NOMO-1 treated with dmso at 0.1 percent for 144 hours (cell line): Measurements from ENCODE around the gene SAMD4A.

ENCODE experiments used
- DNase-seq: peaks from one replicate; lab custom pipeline; 2025; ENCODE audit not compliant: unreplicated experiment; lab: John Stamatoyannopoulos, UW

SAMD4A gene

DNA sequence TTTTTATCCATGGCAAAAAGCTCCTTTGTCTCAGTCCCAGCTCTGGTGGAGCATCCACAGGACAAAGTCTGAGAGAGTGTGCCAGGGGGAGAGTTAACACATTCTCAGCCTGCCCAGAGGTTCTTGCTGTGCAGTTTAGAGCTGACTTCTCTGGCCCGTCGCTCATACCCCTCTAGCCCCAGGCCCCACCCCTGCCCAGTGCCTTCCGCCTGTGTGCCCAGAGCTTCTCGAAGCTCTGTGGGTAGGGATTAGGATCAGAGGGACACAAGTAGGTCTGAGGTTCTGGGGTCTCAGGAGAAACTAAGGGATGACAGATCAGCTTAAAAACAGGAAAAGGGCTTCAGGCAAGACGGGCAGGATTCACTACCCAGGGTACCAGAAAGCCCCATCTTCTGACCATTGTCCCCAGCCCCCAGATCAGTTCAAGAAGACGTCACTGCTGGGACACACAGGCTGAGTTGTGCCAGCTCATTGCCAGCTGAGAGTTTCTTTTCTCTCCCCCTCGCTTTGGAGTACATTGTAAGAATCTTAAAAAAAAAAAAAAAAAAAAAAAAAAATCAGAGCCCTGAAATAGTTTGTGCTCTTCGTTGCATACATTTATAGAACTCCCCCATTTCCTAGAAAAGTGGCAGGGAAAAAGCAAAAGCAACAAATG, 208.7 kb downstream of the SAMD4A start:
- no peak for DNase-seq

GRCh38 chr14:54776361-54777001, 209.6 kb downstream of the SAMD4A start:
- DNase-seq, result peak; percentile 25

DNA sequence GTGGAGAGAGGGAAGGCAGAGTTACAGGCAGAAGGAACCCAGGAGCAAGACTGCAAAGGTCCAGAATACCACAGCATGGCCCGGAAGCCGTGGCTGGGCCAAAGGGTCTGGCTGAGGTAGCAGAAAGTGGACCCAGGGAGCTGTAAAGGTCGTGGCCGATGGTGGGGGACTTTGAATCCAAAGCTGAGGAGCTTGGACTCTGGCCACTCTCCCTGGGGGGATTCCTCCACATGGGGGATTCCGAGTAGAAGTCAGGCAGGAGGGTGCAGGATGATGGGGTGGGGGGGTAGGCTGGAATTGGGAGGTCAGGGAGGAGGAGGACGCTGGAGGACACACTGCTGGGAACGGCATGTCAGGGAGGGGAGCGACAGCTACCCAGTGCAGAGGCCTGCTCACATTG, 210.5 kb downstream of the SAMD4A start:
- no peak for DNase-seq

- DNase-seq, result no peak
These were observed 211.9 kb downstream of the SAMD4A start for GRCh38 chr14:54778618-54779345.

GRCh38 chr14:54781080-54781479, 214.2 kb downstream of the SAMD4A start:
- DNase-seq, result no peak

DNA sequence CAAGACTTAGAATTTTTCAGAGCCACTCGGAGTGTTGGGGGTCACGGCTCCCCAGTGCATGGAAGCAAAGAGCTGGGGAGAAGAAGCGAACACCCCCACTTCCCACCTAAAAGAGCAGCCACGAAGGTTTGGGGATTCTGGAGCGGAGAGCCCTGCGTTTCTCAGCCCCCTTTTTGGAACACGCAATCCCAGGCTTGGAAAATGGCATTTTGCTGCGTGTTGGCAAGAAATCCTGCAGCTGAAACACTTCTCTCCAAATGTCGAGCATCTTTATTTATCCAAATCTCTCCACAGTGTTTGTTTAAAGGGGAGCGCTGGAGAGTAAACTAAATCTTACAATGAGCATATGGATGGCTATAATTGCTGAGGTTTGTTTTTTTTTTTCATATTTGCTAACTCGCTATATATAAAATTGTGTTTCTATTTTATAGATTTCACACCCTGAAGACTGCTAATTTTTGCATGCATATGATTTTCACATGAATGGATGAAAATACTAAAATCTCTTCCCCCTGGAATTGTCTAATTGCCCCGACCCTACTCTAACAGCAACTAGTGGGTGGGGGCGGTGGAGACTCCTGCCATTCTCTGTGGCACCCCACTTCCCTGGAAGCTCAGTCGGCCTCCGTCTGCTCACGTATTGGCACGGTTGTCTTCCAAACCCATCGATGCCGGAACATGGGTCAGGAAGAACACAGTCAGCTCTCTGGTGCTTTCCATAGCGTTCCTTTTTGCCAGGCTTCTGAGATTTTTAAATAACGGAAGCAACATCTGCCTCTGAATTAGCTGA, 215.2 kb downstream of the SAMD4A start:
- DNase-seq, result no peak

DNA sequence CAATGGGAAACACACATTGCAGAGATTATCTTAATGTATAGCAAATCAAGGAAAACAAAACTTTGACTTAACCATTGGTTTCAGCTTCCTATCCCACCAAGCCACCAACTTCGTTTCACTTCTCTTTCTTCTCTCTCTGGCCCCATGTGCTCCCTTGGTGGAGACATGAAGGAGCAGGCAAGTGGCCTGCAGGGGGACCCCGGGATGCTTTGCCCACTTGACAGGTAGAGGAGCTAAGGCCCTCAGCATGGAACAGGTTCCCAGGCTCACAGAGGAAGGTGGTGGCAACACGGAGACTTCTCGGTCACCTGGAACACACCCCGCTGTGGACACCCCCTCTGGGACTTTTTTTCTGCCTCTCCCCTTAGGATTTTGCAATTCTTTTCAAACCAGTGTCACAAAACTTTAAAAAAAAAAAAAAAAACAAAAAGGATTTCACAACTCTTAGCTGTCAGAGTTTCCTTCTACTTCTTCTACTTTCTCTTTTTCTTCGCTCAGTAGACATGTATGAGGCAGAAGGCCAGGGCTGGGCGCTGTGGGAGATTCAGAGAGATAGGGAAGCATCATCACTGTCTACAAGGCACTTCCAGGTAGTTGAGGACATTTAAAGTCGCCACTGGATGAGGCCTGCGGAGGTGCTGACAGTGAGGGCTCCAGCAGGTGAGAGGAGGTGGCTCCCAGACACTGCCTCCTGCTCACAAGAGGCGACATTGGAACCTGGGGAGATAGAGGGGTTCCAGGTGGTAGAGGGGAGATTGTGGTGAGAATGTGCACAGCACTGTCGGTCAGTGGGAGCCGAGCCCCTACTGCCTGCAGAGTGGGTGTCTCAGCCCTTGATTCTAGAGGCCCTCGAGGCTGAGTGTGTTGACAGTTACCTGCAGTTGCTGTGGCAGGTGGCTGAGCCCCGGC, 216.1 kb downstream of the SAMD4A start:
- peak; percentile 88 for DNase-seq

DNA sequence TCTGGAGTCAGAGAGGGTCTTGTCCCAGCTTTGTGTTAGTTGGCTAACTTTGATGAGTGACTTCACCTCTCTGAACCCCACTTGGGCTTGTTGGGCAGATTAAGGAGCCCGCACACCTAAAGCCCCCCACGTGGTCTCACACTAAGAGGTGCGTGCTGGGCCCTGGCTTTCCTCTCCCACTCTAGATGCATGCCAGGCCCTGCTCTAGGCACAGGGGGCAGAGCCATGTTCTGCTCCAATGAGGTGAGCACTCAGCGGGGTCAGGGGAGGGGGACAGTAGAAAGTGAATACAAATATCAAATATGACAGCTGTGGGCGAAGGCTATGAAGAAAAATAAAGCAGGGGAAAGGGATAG, 216.7 kb downstream of the SAMD4A start:
- DNase-seq, result no peak

- DNase-seq, result no peak
These were observed 217.1 kb downstream of the SAMD4A start for GRCh38 chr14:54784060-54784459.

DNA sequence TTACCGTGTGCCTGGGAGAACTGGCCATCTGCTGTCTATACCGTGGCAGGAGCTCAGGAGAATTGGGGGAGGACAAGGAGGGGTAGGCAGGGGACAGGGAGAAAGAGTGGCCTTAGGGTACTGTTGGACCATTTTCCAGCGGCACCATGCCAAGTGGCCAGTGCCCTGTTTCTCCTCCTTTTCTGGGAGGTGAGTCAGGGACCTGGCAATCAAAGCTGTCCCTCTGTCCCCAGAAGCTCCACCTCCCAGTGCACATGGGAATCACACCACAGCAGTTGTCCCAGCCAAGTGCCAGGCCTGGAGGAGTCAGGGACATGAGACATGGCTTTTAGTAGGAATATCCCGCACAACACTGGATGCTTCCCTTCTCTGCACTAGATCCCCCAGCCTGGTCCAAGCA, 217.7 kb downstream of the SAMD4A start:
- DNase-seq, result no peak

GRCh38 chr14:54785136-54785777, 218.3 kb downstream of the SAMD4A start:
- DNase-seq, result no peak

GRCh38 chr14:54785778-54786770, 219.1 kb downstream of the SAMD4A start:
- no peak for DNase-seq

DNA sequence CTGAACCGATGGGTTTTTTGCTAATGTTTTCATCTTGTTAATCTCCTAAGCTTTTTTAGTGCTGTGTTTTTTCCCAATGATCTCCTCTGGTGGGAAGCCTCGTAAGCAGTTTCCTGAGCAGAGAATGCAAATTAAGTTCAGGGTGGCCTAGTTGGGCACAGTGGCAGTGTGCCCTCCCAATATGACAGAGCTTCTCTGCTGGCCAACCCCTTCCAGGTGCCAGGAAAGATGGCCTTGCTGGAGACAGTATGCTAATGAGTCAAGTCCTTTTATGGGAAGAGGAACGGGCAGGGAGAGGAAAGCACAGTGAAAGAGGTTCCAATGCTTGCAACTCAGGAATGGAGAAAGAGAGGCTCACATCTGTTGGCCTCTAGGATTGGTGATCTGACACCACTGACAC, 219.9 kb downstream of the SAMD4A start:
- DNase-seq, result no peak

- no peak for DNase-seq
These were observed 220.3 kb downstream of the SAMD4A start for GRCh38 chr14:54787261-54787660.

DNA sequence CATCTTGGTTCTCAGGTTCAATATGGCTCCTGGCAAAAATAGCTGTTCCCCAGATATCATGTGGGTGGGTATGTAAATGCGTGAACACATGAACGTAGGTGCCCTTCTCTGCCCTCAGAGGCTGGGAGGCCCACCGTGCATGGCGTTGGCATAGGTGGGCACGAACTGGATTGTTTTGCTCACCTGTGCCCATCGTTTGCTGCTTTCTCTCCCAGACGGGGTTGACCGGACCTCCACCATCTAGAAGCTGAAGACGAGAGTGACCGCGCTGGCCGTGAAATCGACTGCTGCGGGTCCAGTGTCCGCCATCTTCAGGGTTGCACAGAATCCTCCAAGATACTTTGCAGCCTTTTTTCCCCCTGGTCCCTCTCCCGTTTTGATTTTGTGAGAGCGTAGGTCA, 221.8 kb downstream of the SAMD4A start:
- no peak for DNase-seq

DNA sequence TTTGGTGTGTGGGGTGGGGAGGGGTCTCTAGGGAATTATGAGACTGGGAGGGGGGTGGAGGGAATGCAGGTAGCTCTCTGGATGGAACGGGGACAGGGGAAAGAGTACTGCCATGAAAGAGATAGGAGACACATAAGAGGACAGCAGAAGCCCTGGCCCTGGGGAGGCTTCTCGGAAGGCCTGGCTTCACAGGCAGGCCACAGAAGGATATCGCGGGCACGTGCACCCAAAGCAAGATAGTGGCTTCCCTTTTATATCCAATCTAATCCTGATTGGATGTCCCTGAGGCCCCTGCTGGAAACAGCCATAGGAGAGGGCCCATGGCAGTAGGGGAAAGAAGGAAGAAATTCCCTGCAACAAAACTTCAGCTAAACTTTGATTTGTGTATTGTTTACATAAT, 222.2 kb downstream of the SAMD4A start:
- no peak for DNase-seq

DNA sequence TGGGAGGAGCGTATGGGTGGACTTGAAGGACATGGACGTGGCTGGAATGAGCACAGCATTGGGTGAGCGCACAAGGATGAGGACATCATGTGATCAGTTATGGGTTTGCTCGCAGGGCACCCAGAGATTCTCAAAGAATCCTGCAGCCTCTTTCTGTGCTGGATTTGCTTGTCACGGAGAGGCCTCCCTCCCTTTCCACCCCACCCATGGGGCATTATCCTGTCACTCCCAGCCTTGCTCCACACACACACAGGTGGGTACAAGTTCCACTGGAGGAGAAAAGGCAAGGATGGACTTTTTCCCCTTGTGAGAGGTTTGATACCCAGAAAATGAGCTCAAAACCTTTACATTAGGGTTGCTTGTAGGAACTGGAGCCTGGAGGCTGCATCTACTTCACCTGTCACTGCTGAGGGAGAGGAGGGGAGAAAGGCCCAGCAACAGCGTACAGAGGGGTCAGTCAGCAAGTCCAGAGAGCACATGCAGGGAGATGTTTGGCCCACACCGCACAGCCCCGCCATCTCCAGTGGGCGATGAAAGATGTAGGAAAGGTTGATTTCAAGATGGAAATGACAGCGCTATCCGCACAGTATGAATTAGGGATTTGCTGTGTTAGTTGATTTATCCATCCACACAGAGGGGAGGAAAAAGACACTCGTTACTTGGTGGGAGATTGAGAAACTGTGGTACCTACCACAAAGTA, 223.0 kb downstream of the SAMD4A start:
- no peak for DNase-seq

- DNase-seq, result no peak
These were observed 224.1 kb downstream of the SAMD4A start for GRCh38 chr14:54791001-54791400.
